ENCODE measurements around the gene HNRNPL.
"Not testable (repeated sequence)": the region's sequence is repeated elsewhere in the genome, so short reads cannot be mapped to it uniquely, and the experiment has no call there.

HNRNPL gene

DNA sequence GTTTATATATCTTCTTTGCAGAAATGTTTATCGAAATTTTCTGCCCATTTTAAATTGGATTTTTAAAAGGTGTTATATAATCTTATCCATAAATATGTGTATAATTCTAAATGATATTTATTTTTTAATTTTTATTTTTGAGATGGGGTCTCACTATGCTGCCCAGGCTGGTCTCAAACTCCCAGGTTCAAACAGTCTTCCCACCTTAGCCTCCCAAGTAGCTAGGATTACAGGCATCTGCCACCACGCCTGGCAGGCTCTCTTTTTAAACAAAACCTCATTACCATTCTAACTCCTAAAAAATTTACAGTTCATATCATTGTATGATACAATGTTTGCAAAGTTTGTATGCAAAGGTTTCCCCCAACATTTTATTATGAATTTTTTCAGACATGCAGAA, 53.6 kb downstream of the HNRNPL start:
- no peak for DNase-seq

DNA sequence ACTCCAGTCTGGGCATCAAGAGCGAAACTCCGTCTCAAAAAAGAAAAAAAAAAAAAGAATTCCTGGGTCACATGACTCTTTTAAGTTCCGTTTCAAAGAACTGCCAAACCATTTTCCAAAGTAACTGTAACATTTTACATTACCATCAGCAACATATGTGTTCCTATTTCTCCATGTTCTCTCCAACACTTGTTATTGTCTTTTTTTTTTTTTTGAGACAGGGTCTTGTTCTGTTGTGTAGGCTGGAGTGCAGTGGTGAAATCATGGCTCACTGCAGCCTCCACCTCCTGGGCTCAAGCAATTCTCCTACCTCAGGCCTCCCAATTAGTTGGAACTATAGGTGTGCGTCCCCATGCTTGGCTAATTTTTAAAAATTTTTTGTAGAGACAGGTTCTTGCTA, 54.2 kb downstream of the HNRNPL start:
- no peak for DNase-seq

DNA sequence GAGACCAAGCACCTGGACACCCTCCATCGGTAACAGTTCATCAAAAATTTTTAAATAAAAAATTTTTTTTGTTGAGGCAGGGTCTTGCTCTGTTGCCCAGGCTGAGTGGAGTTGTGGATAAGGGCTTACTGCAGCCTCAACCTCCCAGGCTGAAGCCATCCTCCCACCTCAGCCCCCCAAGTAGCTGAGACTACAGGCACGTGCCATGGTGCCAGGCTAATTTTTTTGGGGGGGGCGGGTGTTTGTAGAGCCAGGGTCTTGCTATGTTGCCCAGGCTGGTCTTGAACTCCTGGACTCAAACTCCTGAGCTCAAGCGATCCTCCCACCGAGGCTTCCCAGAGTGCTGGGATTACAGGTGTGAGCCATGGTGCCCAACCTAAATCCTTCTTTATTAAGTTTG, 56.1 kb downstream of the HNRNPL start:
- no peak for DNase-seq

DNA sequence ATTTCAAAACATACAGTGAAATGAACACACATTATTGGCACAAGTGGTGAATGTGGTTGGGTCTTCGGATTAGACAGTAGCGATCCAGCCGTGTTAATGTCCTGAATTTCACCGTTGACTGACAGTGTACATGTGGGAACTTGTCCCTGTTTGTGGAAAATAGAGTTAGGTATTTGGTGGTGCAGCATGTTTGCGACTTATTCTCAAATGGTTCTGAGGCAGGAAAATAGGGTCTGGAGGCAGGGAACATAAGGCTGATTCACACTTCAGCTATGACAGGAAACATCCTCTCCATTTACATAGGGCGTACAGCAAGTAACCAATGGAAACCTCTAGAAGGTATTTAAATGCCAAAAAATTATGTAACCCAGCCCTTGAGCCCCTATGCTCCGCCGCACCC, 56.6 kb downstream of the HNRNPL start:
- no peak for DNase-seq

DNA sequence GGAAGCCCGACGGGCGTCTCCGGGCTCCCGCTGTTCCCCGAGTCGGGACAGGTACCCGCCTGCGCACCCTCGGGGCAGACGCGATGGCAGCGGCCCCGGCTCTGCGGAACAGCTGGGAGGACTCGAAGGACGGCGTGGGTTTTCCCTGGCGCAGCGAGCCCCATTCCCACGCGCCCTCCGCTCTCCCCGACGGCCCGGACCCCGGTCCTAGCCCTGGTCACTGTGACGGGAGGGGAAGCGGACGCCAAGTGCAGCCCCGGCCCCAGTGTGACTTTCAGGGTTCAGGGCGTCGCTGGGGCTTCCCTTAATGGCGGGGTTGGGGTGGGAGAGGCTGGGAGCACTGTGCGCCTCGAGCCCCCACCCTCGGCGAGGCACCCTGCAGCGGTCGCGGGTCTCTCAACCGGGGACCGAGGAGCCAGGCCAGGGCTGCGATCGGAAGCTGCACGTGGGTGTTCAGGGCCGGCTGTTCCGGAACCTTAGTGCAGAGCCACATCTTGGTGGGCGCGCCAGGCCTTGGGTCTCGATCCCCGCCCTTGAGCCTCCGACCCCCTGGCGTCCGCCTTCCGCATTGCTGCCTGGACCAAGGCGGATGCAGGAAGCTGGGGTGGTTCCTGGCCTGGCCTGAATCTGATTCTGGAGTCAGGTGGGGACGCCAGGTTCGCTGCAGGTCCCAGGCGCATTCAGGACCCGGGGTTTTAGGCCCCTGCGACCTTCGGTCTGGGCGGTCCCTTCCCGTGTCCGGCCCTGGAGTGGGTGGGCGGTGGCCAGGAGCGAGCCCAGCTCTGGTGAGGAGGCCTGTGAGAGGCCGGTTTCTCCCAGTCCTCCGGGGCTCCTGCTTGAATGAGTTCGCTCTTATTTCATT, 57.3 kb downstream of the HNRNPL start:
- DNase-seq = peak in 1 of 2 donors; percentile 17

DNA sequence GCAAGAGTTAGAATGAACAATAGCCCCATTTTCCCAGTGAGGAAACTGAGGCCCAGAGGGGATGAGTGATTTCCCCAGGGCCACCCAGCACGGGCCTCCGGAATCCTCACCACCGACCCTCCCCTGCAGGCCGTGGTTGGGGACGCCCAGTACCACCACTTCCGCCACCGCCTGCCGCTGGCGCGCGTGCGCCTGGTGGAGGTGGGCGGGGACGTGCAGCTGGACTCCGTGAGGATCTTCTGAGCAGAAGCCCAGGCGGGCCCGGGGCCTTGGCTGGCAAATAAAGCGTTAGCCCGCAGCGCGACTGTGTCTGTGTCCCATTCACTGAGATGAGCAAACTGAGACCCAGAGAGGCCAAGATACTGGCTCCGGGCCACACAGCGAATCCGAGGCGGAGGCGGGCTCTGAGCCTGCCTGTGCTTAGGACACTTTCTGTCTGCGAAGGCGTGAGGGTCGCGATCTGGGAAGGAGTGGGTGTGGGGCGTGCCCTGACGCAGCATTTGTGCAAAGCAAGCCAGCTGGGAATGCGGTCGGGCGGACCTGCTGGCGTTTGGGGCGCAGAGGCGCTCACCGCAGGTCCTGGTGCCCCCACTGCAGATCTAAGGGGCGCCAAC, 58.2 kb downstream of the HNRNPL start:
- not testable (repeated sequence) for DNase-seq

DNA sequence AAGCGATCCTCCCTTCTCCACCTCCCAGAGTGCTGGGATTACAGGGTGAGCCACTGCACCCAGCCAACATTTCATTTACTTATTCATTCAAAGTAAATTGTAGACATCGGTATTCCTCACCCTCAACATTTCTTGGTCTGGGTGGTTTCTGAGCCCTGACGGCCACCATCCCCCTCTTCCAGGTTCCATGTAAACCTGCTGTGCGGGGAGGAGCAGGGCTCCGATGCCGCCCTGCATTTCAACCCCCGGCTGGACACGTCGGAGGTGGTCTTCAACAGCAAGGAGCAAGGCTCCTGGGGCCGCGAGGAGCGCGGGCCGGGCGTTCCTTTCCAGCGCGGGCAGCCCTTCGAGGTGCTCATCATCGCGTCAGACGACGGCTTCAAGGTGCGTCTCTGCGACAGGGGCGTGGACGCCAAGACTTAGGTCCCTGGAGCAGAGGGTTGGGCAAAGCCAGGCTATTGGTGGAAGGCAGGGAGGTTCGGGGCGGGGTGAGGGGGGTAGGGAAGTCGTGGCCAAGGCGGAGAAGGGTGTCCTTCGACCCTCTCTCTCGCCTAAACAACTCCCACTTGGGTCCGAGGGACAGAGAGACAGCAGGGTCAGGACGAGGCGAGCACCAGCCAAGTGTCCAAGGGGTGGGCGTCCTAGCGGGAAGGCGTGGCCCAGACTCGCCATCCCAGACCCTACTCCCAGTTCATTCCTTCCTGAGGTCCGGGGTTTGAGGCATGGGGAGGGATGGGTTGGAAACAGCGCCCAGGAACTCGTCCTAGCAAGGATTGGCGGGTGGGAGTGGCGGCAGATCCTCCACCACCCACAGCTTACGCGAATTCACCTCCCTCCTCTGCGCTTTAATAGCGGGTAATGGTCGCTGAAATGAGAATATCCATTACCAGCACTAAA, 59.0 kb downstream of the HNRNPL start:
- DNase-seq = not testable (repeated sequence)

DNA sequence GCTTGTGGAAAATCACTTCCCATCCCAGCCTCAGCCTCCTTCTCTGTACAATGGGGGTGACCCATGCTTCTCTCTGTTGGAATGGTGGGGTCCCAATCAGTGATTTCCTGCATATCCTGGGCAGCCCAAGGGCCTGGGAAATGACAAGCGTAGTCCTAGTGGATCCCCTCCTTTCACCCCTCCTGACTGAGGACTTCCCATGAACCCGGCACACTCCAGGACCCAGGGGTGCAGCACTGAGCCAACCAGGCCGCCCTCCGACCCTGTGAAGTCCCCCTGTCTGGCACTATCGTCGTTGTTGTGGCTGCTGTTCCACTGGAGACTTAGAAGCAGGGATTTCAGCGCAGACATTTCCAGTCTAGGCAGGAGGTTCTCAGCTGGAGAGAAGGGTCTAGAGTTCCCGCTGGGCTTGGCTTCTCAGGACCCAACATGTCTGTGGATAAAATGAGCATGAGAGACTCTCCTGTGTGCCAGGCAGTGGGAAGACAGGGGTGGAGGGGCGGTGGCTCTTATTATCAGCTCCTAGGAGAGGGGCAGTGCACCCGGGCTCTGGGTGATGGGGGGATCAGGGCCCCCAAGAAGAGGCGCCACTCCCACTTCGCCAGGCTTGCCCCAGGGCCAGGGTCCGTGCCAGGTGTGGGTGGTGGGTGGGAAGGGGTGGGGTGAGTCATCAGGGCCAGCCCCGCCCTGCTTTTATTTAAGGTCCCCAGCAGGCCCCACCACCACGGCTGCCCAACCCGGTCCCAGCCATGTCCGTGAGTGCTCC, 61.1 kb downstream of the HNRNPL start, which contains the start of gene LGALS7B:
TSS of gene LGALS7B (plus strand) at position 723 of the 766 bp plus-strand sequence. CDS start at position 750, 27 bp downstream.
- no peak for DNase-seq

DNA sequence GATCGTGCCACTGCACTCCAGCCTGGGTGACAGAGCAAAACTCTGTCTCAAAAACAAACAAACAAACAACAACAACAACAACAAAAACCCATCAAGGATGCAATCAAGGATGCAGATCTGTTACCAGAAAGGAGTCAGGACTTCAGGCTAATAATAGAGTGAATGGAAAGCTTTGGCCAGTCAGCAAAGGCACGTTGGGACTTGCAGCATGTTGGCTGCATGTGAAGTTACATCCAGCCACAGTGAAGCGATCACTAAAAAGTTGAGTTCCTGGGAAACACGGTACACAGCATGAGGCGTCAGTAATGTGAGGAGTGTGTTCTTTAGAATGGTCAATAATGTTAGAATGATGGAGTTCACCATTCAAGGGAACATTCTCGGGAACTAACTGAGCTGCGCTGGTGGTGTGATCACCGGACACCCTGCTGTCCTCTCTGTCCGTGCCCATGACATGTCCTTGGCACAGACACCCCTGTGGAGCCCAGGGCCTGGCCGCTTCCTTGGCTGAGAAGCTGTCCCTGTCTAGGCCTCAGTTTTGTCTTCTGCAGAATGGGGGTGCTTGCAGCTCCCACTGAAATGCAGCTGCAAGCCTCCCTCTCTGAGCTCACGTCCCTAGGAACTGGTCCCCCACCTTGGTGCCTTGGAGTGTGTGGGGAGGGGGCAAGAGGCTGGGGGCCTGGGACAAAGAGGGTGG, 63.1 kb downstream of the HNRNPL start:
- DNase-seq = no peak

Measured in bone marrow (tissue), 2 donors.